Neutrophil (primary cell): ENCODE data around the gene PTGDS.
A peak's percentile ranks its signal among the peaks of the same experiment; 100 is the strongest.

Source experiments
- H3K27ac ChIP-seq: fragments of 200-600 bp; sonication (generic); 2 replicates; pipeline ENCODE4 v1.5.1; 2016; ENCODE audit warnings: mild to moderate bottlenecking, moderate library complexity
- H3K27me3 ChIP-seq: fragments of 200-600 bp; sonication (generic); 2 replicates; pipeline ENCODE4 v1.6.0; 2016; ENCODE audit warnings: mild to moderate bottlenecking
- H3K36me3 ChIP-seq: fragments of 200-600 bp; sonication (generic); 2 replicates; pipeline ENCODE4 v1.5.1; 2017
- H3K4me1 ChIP-seq, 2 experiments: fragments of 200-600 bp in 1 of 2; sonication (generic) in 1 of 2; 1 replicate in 1 of 2; 2 replicates in 1 of 2; pipeline versions ENCODE4 v1.5.1 to v1.6.1; 2013 to 2016; ENCODE audit warnings: low read depth in 1 of 2, low read length in 1 of 2, mild to moderate bottlenecking in 1 of 2, moderate library complexity in 1 of 2; ENCODE audit not compliant: control insufficient read depth in 1 of 2, insufficient read depth in 1 of 2
- H3K4me3 ChIP-seq, 2 experiments: fragments of 200-600 bp in 1 of 2; sonication (generic) in 1 of 2; 1 replicate in 1 of 2; 2 replicates in 1 of 2; pipeline ENCODE4 v1.5.1; 2013 to 2016; ENCODE audit warnings: low read depth in 1 of 2, low read length in 1 of 2, mild to moderate bottlenecking in 1 of 2, moderate library complexity in 1 of 2
- H3K9me3 ChIP-seq: fragments of 200-600 bp; sonication (generic); 2 replicates; pipeline ENCODE4 v1.5.1; 2016
- TF ChIP-seq, protein P1 (sequence below): fragments of 200-600 bp; sonication (generic); IDR thresholded peaks from 2 replicates; pipeline ENCODE4 v1.5.1; 2016; ENCODE audit warnings: antibody characterized with exemption

Gene PTGDS

DNA sequence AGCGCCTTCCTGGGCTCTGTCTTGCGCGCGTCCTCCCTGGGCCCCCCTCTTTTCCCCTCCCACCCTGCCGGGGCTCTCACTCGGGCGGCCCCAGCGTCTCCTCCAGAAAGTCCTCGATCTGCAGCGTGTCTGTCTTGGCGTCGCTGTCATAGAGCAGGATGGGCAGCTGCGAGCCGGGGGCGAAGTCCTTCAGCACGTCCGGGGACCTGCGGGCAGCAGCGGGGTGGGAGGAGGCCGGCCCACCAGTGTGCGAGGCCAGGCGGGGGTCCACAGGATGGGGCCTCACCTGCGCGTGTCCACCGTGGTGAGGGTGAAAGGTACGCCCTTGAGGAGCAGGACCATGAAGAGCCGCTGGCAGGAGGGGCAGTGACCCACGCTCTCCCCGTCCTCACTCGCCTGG, 18.1 kb downstream of the PTGDS start:
- peaks cover 51% of the 10 kb centered on the region for H3K27me3 ChIP-seq
- H3K9me3 ChIP-seq = no peaks in the 10 kb centered on the region
- no peak overlapping the region for H3K27ac ChIP-seq
- no peaks in the 10 kb centered on the region for H3K36me3 ChIP-seq
- peaks cover 50 to 88% of the 10 kb centered on the region in 2 experiments for H3K4me1 ChIP-seq
- TF ChIP-seq, protein P1, sequence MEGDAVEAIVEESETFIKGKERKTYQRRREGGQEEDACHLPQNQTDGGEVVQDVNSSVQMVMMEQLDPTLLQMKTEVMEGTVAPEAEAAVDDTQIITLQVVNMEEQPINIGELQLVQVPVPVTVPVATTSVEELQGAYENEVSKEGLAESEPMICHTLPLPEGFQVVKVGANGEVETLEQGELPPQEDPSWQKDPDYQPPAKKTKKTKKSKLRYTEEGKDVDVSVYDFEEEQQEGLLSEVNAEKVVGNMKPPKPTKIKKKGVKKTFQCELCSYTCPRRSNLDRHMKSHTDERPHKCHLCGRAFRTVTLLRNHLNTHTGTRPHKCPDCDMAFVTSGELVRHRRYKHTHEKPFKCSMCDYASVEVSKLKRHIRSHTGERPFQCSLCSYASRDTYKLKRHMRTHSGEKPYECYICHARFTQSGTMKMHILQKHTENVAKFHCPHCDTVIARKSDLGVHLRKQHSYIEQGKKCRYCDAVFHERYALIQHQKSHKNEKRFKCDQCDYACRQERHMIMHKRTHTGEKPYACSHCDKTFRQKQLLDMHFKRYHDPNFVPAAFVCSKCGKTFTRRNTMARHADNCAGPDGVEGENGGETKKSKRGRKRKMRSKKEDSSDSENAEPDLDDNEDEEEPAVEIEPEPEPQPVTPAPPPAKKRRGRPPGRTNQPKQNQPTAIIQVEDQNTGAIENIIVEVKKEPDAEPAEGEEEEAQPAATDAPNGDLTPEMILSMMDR = no peak
- H3K4me3 ChIP-seq = no peak overlapping the region

DNA sequence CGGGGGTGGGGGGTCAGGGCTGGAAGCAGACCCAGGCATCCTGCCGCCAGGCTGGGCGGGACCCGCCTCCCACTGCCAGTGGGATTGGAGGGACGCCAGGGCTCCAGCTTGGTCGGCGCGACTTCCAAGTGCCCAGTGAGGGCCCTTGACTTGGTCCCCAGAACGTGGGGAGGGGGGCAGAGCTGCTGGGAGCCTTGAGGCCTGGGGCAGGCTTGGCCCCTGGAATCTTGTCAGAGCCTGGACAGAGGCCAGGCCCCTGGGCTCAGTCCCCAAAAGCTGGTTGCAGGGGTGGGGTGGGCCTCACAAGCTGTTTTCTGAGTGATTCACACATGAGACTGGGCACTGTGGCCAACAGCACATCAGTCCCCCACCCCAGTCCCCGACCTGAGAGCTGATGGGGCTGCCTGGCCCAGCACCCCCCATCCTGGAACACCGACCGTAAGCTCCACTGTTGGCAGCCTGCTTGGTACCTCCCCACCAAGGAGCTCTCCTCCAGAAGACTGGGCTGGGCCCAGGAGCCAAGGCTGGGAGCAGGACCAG, 18.5 kb downstream of the PTGDS start:
- Histone ChIP-seq H3K36me3 (no peaks in the 10 kb centered on the region), H3K4me1 (peaks cover 55 to 93% of the 10 kb centered on the region in 2 experiments), H3K27ac (no peak overlapping the region)

DNA sequence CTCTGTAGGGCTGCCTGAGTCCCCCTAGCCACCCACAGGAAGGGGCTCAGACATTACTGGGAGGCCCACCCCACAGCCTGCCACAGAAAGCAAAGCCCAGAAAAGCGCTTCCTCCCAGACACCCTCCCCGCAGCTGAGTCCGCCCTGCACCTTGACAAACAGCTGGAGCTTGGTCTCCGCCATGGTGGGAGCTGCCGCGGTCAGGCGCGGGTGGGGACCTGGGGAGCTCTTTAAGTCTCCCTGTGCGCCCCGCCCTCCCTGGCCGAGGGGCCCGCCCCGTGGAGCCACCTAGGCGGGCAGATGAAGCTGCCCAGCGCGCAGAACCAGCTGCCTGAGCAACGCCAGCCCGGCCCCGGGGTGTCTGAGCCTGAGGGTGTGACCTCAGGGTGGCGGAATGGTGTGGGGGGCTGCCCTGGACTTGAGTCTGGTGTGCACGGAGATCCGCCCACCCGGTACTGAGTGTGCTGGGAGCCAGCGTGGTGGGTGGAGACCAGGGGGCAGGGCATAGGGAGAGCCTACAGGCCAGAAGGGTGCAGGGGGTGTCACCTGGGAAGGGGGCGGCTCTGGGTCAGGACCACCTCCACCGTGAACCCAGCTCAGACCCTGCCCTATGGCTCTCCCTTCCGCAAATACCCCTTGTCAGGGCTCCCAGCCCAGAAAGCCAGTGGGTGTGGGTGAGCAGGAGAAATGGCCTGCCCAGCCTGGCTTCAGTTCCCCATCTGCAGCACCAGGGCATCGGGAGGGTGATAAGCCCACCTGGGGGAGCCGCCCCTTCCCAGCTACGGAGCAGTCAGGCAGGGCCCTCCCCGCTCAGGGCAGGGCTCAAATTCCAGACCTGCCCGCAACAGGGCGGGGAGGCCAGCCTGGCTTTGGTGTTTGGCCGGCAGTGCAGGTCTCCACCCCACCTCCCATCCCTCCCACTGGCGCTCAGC, 19.3 kb downstream of the PTGDS start, which contains the start of gene CLIC3:
CLIC3 (minus strand) TSS at position 208 of the 932 bp plus-strand sequence; CDS start at position 183, 25 bp downstream.
- H3K4me1 ChIP-seq = peaks cover 57 to 95% of the 10 kb centered on the region in 2 experiments
- no peak within 1 kb of the TSS for H3K27ac ChIP-seq
- H3K9me3 ChIP-seq = no peaks in the 10 kb centered on the region
- peaks cover 46% of the 10 kb centered on the region for H3K27me3 ChIP-seq
- TF ChIP-seq, protein P1 = no peak
- H3K4me3 ChIP-seq = peak within 1 kb of the TSS in 1 of 2 experiments; percentile 26
- H3K36me3 ChIP-seq = no peaks in the 10 kb centered on the region

More for the DNA sequence above, 18.5 kb downstream of the PTGDS start:
- Histone ChIP-seq H3K9me3 (no peaks in the 10 kb centered on the region), H3K4me3 (no peak overlapping the region), H3K27me3 (peaks cover 46% of the 10 kb centered on the region)
- TF ChIP-seq, protein P1 = no peak

DNA sequence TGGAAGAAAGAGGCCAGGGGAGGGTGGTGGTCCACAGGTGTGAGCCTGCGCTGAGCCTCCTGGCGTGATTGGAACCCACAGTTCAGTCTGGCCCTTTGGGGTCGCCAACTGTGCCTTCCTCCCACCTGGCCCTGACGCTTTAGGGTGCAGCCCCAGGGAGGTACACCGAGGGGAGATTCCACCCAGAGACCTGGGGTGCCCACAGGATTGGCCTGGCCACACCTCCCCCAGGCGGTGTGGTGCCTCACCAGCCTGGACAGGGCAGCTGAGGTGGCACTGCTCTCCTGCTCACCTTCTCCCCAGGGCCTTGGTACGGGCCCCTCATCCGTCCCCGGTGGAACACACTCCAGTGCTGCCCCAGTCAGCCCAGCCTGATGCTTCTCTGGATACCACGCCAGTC, 20.1 kb downstream of the PTGDS start:
- no peak overlapping the region for H3K4me3 ChIP-seq
- H3K36me3 ChIP-seq = no peaks in the 10 kb centered on the region
- TF ChIP-seq, protein P1 = no peak
- peaks cover 61 to 96% of the 10 kb centered on the region in 2 experiments for H3K4me1 ChIP-seq
- peaks cover 46% of the 10 kb centered on the region for H3K27me3 ChIP-seq
- no peaks in the 10 kb centered on the region for H3K9me3 ChIP-seq
- no peak overlapping the region for H3K27ac ChIP-seq

DNA sequence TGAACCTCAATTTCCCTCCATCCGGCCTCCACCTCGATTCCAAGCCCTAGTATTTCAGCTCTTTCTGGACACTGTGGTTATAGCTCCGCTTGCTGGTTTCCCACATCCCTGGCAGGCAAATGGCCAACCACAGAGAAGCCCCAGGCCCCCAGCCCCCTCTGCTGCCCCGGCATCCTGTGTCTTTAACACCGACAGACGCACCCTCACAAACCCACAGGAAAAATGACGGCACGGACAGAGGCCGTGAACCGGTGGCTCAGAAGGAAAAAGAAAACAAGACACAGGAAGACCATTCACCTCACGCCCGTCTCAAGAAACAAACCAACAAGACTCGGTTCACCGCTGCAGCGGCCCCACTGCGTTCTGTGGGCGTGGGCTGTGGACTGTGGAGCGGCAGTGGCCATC, 20.5 kb downstream of the PTGDS start:
- Histone ChIP-seq H3K9me3 (no peaks in the 10 kb centered on the region), H3K27me3 (peaks cover 46% of the 10 kb centered on the region), H3K27ac (no peak overlapping the region), H3K4me1 (peaks cover 57 to 95% of the 10 kb centered on the region in 2 experiments), H3K36me3 (no peaks in the 10 kb centered on the region), H3K4me3 (no peak overlapping the region)
- TF ChIP-seq, protein P1 = no peak
